Testis (tissue), 3 donors: ENCODE data around the gene DCTN1. TPM values are rescaled to one million over a fixed set of nuclear protein-coding genes. Genes with fewer than 3 reads are reported as not detected.

Experiments used
- DNase-seq: peaks from one replicate; pipeline ENCODE4 v3.0.0-alpha.2; 2019
- H3K27ac ChIP-seq, 2 donors: fragments of 200-600 bp; sonication (generic); one replicate each; pipeline ENCODE4 v1.5.1; 2019
- H3K27me3 ChIP-seq: fragments of 200-600 bp; sonication (generic); one replicate; pipeline ENCODE4 v1.5.1; 2019
- H3K36me3 ChIP-seq: fragments of 200-600 bp; sonication (generic); one replicate; pipeline ENCODE4 v1.5.1; 2017; ENCODE audit warnings: low read depth; ENCODE audit errors: missing control alignments
- H3K4me1 ChIP-seq: fragments of 200-600 bp; sonication (generic); one replicate; pipeline ENCODE4 v1.5.1; 2019
- H3K4me3 ChIP-seq, 2 donors: fragments of 200-600 bp; sonication (generic); one replicate each; pipeline ENCODE4 v1.5.1; 2017 to 2019
- H3K9me3 ChIP-seq: fragments of 200-600 bp; sonication (generic); one replicate; pipeline ENCODE4 v1.5.1; 2017
- CTCF ChIP-seq, 3 experiments: fragments of 450-650 bp in 2 of 3; fragments of 200-600 bp in 1 of 3; sonication (generic) in 1 of 3; IDR thresholded peaks; one replicate each; pipeline ENCODE4 v1.5.1; 2016 to 2019; ENCODE audit warnings: antibody characterized with exemption in 3 of 3, mild to moderate bottlenecking in 2 of 3, moderate library complexity in 1 of 3
- POLR2A ChIP-seq: fragments of 450-650 bp; IDR thresholded peaks from one replicate; pipeline ENCODE4 v1.6.1; 2017; ENCODE audit warnings: antibody characterized with exemption, mild to moderate bottlenecking, moderate library complexity
- WGBS, 2 donors: methylation state at CpG; one replicate each; pipeline ENCODE4 v1.1.5; 2018; 5-methylcytosine and 5-hydroxymethylcytosine counted together
- intact Hi-C: fragments of 100-400 bp; cut with DNase I; formaldehyde crosslinking; loops from one replicate; pipeline ENCODE4 v1.15.1; 2023; ENCODE audit warnings: low total_unique reads
- polyA plus RNA-seq: library from polyadenylated mRNA; stranded (reverse); fragments of 350-450 nt; fragmentation: Illumina TruSeq; extraction: RNeasy Lipid Tissue Mini Kit (QIAGEN cat#74804); gene quantifications from one replicate; pipeline ENCODE4 v1.2.3, GENCODE V29; 2014; ENCODE audit warnings: low read depth, low replicate concordance; ENCODE audit not compliant: insufficient read depth
- total RNA-seq, 2 donors: library from RNA; depleted of rRNA; stranded (reverse); fragments of >200 nt; gene quantifications; one replicate each; pipeline ENCODE4 v1.2.3, GENCODE V29; 2016

Gene DCTN1
- total and polyA plus RNA-seq, 3 donors from 2014 or later, result 277 to 403 (median 321) TPM

- 80 to 89% methylated on average over 1 of the region's 1 CpG for WGBS, 2 donors
- intact Hi-C loops, result no loop called here
- no peak overlapping the region for H3K27ac ChIP-seq
- DNase-seq, result no peak
- no peak for TF ChIP-seq CTCF (IDR thresholded peaks at IDR 0.05)
- no peak for TF ChIP-seq POLR2A
- no peak overlapping the region for H3K4me3 ChIP-seq
- H3K9me3 ChIP-seq, result no peaks in the 10 kb centered on the region
- peaks cover 30% of the 10 kb centered on the region for H3K4me1 ChIP-seq
- no peaks in the 10 kb centered on the region for H3K27me3 ChIP-seq
- no peaks in the 10 kb centered on the region for H3K36me3 ChIP-seq
Observed at GRCh38 chr2:74387346-74387745, 7.2 kb upstream of the DCTN1 start.

GRCh38 chr2:74385396-74385795 lies 5.3 kb upstream of the DCTN1 start:
- no peak overlapping the region for H3K4me3 ChIP-seq
- H3K27ac ChIP-seq, result no peak overlapping the region
- no peaks in the 10 kb centered on the region for H3K27me3 ChIP-seq
- intact Hi-C loops, result no loop called here
- no peaks in the 10 kb centered on the region for H3K9me3 ChIP-seq
- no peaks in the 10 kb centered on the region for H3K36me3 ChIP-seq
- DNase-seq, result no peak
- peaks cover 27% of the 10 kb centered on the region for H3K4me1 ChIP-seq
- WGBS, 2 donors, result 77% methylated on average over 5 to 8 of the region's 8 CpGs
- no peak for TF ChIP-seq POLR2A
- TF ChIP-seq CTCF (IDR thresholded peaks at IDR 0.05), result no peak

GRCh38 chr2:74384051-74384450 lies 3.9 kb upstream of the DCTN1 start:
- H3K27ac ChIP-seq, result no peak overlapping the region

GRCh38 chr2:74383254-74383653 lies 3.1 kb upstream of the DCTN1 start:
- Histone ChIP-seq H3K9me3 (no peaks in the 10 kb centered on the region), H3K4me1 (peaks cover 34% of the 10 kb centered on the region), H3K4me3 (no peak overlapping the region), H3K27ac (no peak overlapping the region), H3K27me3 (no peaks in the 10 kb centered on the region), H3K36me3 (no peaks in the 10 kb centered on the region)
- no peak for DNase-seq
- intact Hi-C loops, result no loop called here
- TF ChIP-seq POLR2A (no peak), CTCF (IDR thresholded peaks at IDR 0.05) (no peak)
- WGBS, 2 donors, result 26 to 31% methylated on average over 1 of the region's 1 CpG

More at GRCh38 chr2:74384051-74384450, 3.9 kb upstream of the DCTN1 start:
- no peak for DNase-seq
- Histone ChIP-seq H3K4me3 (no peak overlapping the region), H3K4me1 (peaks cover 31% of the 10 kb centered on the region), H3K27me3 (no peaks in the 10 kb centered on the region), H3K9me3 (no peaks in the 10 kb centered on the region), H3K36me3 (no peaks in the 10 kb centered on the region)
- intact Hi-C loops, result no loop called here
- WGBS, 2 donors, result 52 to 56% methylated on average over 3 of the region's 3 CpGs
- no peak for TF ChIP-seq CTCF (IDR thresholded peaks at IDR 0.05)
- TF ChIP-seq POLR2A, result no peak

- no peak for DNase-seq
- intact Hi-C loops, result no loop called here
- Histone ChIP-seq H3K27ac (no peak overlapping the region), H3K27me3 (no peaks in the 10 kb centered on the region), H3K36me3 (no peaks in the 10 kb centered on the region), H3K4me3 (no peak overlapping the region), H3K9me3 (no peaks in the 10 kb centered on the region), H3K4me1 (peaks cover 34% of the 10 kb centered on the region)
- 90 to 94% methylated on average over 3 of the region's 3 CpGs for WGBS, 2 donors
- TF ChIP-seq POLR2A, result no peak
- TF ChIP-seq CTCF (IDR thresholded peaks at IDR 0.05), result no peak
Observed at GRCh38 chr2:74381751-74382150, 1.6 kb upstream of the DCTN1 start.
